ENCODE results near the gene FAM107B.
A peak's percentile ranks its signal among the peaks of the same experiment; 100 is the strongest.

Gene FAM107B

DNA sequence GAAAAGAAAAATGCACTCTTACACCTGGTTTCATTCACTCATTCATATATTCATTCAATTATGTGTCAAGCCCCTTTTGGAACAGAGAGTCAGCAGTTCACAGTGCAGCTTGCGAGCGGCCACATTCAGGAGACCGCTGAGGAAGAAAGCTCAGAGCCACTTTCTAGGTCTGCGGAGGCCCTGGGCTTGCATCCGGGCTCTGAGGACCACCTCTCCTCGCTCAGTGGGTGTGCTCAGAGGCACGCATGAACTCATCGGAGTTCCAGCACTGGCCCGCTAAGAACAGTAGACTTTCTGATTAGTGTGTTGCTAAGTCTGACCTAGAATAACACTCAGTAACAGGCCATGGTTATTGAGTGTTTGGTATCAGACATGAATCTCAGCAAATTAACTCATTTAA lies 1.8 kb upstream of the FAM107B start:
- DNase-seq, result no peak

DNA sequence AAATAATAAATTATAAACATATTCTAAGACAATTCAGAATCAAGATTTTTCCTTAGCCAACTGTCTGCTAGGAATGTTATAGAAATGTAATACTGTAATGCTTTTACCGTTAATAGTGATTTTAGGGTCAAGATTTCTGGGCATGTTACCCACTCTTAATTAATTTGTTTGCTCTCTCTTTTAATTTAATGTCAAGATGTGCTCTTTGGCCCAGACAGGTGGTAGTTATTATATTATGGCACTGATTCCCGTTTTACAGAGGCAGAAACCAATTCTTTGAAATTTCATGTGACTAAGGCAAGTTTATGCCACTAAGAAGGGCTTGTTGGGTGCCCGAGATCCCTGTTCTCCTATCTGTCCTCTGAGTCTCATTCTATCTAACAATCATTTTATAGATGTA lies 959 bp upstream of the FAM107B start:
- DNase-seq, result no peak

DNA sequence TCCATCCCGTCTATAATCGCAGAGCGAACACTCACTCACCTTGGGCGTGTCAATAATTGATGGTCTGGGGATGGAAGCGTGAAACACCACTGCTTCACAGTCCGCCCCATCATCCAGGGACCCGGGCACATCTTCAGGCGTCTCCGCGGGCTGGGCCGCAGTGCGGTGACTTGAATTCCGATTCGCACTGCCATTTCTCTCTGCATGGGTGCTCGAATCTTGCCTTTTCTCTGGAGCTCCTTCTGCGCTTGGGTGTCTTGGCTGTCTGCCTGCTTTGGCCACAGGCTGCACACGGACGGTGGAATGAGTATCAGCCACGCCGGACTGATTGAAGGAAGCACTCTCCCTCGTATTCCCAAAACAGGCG lies 500 bp downstream of the FAM107B start:
- no peak for DNase-seq

DNA sequence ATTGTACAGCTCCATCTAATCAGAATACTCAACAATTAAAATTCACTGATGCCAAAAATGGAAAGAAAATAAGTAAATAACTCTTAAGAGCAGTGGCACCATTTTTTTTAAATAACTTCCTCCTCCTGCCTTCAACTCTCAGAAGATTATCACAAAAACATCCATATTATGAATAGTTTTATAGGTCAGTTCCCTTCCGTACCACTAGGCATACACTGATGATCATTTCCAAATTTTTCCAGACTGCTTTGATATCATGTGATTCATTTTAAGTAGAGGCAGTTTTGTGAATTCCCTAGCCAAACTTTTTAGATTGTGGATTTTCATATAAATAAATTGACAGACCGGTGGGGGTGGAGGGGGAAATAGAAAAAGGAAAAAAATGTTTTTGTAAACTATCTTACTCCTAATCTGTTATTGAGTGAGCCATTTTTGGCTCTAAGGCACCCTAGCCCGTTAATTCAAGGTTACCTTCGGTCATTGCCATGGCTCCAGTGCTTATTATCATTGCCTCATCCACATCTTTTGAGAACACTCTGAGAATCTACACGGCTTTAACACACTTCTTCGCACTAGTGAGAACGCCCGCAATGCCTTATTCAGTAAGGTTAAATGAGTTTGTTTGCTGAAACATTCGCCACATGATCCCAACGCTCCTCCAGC lies 1.0 kb downstream of the FAM107B start:
- no peak for DNase-seq

DNA sequence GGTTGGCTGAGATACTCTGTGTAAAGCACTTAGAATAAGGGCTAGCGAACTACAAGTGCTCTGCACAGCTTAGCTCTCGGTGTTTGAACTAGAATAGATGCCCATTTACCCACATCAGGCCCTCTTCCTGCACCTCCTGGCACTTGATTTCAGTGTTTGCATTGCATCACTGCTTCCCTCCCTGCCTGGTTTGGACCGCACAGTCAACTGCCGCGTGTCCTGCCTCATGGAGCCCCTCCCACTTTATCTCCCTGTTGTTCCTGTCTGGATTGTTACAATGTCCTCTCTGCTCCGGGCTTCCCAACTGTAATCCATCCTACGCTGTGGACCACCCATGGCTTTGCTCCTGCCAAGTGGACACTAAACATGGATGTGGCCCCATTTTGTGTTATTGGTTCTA lies 2.3 kb downstream of the FAM107B start:
- DNase-seq, result no peak

DNA sequence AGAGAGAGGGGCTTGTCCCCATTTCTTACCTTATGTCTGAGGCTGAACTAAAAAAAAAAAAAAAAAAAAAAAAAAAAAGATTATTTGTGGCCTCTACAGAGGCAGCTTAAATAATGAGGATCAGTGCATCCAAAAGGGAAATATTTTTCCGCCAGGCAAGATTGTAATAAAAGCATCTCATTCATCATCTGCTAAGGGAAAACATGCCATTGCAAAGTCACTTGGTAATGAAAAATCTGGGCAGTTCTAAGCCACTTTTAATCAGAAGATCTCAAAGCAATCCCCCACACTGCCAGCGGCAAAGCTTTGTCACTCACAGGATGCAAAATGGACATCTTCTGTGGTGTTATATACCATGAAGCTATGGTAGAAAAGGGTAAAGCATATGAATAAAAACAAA lies 3.8 kb downstream of the FAM107B start:
- DNase-seq, result no peak

DNA sequence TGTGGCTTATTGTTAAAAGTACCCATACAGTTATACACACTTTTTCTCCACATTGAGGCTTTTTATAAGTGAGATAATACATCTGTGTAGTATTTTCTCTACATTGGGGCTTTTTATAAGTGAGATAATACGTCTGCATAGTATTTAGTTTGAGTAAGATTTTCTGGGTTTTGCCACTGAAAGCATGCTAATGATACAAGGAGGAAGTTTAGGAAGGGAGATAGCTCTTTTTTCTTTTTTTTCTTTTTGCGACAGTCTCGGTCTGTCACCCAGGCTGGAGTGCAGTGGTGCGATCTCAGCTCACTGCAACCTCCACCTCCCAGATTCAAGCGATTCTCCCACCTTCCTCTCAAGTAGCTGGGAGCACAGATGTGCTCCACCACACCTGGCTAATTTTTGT lies 13.3 kb downstream of the FAM107B start:
- DNase-seq, result no peak

DNA sequence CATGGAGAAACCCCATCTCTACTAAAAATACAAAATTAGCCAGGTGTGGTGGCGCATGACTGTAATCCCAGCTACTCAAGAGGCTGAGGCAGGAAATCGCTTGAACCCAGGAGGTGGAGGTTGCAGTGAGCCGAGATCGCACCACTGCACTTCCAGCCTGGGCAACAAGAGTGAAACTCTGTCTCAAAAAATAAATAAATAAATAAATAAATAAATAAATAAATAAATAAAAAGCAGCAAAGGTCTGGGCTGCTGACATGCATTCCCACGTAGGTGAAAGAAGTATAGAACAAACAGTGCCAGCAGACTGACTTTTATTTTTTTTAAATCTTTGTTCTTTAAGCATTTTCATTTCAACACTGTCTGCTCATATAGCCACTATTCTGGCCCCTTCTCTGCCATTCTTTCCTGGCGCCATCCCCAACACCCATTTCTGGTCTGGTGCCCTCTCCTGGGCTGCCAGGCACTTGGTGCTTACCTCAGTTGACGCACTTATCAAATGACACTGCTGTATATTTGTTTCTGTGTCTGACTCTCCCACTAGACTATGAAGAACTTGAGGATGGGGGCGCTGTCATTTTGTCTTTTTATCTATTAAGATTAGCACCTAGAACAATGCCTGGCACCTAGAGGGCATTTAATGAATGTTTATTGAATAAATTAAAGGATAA lies 15.6 kb downstream of the FAM107B start:
- DNase-seq, result peak; percentile 35

DNA sequence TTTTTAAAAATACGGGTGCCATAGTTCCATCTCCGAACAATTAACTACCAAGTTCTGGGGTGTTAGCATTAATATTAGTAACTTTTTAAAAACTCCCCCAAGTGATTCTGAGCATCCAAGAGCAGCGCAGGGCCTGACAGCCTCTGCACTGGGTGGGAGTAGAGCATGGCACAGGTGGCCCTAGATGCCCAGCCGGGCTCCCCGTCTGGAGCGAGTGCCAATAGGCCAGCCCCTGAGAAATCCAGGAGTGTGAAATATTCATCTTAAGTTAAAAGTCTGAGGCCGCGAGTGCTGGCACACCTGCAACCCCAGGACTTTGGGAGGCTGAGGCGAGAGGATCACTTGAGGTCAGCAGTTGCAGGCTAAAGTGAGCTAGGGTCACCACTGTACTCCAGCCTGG lies 16.2 kb downstream of the FAM107B start:
- no peak for DNase-seq

DNA sequence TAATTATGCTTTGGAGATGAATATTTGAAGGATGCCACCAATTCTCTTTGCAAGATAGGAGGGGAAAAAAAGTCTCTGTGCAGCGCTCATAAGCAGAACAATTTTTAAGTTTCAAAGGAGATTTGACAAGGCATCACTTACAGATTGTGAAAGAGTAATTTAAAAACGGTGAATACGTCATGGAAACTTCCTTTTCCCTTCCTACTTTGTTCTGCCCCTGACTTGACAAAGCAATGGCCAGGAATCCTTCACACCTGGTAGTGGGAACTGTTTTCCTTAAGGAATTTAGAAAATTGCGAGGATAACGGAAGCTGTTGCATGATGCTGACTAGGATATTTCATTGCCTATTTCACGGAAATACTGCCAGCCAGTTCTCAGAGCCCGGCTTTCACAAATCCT lies 16.7 kb downstream of the FAM107B start:
- no peak for DNase-seq

DNA sequence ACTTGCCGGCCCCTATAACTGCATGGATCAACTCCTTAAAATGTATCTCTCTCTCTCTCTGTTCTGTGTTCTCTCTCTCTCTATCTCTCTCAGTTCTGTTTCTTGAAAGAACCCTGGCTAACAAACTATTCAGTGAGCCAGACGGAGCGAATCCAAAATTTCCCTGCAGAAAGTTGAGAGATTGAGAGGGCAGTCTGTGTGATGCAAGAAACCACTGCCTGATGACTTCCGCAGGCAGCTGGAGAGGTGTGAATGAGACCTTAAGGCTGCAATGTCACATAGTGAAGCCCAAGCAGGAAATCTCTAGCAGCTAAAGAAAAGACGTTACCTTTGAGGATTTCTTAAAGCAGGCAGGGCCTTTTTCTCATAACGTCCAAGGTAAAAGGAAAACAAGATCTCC lies 17.3 kb downstream of the FAM107B start:
- peak; percentile 26 for DNase-seq

DNA sequence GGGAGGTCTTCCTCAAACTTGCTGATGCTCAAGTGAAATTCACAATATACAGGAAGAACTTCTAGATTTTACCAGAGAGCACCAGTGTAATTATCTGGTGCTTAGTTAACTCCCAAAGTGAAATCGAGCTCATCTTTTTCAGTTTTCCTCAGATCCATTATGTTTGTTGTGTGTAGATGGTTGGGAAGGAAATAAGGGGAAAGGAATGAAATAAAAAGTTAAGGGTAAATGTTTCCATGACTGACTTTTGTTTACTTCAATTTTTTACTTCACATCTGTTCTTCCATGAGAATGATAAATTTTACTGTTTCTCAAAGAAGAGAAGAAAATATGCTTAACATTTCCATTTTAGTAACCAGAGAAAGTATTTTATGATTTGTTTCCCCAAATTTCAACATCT lies 21.3 kb downstream of the FAM107B start:
- no peak for DNase-seq

DNA sequence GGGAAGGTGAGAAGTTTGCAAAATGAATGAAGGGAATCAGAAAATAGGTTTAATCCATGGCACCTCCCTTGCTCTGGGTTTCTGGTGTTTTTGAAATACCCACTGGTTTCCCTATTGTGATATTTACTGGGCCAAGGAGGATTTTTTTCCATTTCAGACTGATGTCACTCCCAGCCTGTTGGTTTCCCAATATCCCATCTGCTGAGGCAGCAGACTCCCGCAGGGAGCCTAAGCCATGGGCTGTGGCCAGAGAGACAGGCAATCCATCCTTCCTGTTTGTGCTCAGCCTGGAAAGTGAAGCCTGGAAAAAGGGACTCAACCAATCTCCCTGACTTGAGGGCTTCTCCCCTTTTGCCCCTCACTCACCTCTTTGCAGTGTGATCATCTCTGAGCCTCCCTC lies 22.8 kb downstream of the FAM107B start:
- no peak for DNase-seq

DNA sequence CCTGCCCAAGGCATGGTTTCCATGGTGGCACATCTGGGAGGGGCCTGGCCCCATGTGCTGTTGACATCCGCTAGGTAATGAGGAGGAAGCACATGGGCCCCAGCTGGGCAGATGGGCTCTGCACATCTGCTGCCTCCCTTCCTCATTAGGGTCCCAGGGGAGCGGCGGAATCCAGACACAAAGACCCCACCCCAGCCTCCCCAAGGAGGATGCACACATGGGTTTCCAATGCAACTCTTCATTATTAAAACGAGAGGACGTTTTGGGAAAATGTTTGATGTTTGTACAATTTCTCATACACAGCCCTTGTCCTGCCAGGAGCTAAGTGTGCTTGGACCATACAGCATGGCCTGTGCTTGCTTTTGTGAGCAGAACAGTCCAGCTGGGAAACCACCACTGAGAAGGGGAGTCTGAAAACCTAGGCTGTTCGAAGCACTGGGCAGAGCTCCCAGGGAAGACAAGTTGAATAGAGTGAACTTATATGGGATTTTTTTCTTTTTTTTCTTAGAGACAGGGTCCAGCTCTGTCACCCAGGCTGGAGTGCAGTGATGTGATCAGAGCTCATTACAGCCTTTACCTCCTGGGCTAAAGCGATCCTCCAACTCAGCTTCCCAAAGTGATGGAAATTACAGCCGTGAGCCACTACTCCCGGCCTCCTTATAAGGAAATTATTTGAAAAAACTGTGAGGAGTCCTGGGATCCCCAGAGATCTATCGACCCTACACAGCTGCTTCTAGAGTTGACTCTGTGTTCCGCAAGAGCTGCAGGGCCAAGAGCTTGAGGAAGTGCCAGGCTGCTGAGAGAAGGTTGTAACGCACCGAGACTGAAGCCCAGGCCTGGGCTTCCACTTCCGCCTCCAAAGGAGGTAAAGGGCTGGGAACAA lies 23.4 kb downstream of the FAM107B start:
- DNase-seq, result no peak

DNA sequence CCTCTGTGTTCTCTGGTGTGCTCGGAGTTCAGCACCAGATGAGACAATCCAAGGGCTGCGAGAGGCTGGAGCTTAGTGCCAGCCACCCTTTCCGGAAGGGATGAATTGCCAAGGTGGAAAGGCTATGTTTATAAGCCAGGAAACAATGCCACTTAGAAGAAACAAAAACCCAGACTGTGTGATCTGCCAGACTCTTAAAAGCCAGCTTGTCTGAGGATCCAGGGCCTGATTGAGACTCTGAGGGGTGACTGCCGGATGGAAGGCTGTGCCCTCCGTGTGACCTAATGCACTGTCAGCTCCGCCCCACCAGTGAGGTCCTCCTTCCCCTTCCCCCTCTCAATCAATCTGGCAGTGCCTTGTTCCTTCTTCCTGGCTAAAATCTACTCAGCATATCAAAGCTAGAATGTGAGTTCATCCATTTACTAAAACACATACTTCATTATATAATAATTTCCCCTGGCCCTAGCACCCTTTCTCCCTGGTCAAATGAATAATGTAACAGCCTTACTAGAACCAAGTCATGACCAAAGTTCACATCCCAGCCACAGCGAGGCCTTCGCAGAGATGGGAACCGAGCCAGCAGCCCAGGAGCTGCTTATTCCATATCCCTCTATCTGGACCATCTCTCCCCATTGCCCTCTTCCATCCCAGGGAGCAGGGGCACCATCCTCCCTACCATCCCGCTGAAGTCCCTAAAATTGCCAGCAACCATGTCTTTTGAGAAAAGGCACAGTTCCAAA lies 25.5 kb downstream of the FAM107B start:
- DNase-seq, result no peak

DNA sequence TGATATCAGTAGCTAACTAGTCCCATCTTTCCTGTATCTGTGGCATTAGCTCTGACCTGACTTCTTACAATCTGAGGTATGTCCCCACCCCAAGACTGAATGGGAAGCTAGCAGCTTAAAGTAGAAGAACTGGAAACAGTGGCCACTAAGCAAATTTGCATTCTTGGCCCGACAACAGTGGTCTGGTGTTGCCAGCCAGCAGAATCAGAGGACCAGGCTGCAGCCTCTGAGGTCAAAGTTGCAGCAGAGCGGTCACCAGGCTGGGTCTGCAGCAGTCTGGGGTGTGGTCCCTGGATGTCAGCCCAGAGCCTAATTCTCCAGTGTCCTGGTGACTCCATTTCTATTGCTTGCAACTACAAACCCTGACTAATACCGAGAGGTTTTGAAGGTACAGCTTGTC lies 26.3 kb downstream of the FAM107B start:
- no peak for DNase-seq

DNA sequence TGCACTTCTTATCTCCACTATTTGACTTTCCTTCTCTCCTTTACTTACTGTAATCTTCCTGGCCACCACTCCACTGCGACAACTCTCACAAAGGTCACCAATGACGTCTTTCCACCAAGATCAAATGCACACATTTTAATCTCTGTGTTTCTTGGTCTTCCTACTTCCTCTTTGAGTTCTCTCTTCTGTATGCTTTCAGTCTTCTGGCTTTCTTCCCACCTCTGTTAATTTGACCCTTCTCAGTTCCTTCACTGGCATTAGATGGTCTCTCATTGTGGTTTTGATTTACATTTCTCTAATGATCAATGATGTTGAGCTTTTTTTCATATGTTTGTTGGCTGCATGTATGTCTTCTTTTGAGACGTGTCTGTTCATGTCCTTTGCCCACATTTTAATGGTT lies 31.9 kb downstream of the FAM107B start:
- DNase-seq, result no peak

DNA sequence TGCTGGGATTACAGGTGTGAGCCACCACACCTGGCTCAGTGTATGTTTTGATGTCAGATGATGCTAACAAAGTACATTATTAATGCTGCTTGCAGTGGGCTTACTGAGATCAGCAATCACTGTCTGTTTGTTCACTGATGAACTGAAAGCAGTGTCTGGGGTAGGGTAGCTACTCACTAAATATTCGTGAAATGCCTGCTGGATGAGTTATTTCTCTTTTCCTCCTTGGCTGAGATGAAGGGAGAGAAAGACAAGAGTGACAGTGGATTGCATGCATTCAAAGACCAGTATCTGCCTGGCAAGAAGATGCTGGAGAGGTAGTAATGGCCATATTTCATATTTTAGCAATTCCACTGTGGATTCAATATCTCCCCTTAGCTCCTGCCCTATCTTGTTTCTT lies 32.3 kb downstream of the FAM107B start:
- DNase-seq, result no peak

DNA sequence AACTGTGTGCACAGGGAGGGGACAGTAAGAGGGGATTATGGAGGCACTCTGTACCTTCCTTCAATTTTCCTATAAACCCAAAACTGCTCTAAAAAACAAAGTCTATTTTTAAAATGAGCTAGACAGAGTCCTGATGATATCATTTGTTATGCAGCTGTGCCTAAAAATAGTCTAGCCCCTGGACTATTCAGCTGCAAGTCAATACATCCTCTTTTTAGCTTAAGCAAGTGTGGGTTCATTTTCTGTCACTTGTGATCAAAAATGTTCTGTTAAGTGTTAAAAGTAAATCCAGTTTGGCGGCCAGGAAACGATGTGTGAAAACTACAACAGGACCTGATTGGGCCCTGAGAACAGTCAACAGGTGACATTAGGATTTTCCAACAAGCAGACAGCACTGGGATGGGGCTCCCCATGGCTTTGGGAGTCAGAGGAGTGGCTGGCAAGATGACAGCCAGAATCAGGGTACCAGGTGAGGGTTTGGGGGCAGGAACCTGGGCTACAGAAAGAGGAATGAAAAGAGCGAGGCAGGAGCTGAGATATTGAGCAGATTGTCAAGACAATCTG lies 33.9 kb downstream of the FAM107B start:
- no peak for DNase-seq

DNA sequence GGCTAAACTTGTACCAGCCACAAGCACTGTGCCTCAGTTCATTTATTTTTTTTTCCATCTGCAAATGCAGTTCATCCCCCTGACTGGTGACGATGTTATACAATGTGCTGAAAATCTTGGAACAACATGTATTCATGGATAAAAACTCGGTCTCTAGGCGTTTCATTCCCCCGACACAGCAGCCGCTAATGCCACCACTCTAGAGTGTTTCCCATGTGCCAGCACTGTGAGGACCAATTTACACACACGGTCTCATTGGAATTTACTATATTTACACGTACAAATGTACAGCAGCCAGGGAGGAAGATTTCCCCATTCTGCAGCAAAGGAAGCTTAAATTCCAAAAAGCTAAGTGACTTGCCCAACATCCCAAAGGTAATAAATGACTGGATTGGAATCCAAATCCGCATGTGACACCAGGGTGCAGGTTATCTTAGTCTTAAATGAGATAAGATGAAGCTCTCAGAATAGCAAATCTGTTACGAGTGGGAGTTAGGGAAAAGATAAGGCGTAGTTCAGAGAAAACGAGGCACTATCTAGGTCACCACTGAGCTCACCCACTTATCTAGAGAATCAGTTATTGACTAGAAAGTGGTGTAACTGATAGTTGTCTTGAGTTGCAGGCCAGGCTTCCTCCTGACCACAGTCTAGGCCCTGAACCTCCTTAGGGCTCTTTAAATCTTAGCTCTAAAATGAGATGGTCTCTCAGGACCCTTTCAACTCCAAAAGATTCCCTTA lies 36.7 kb downstream of the FAM107B start:
- DNase-seq, result no peak

DNA sequence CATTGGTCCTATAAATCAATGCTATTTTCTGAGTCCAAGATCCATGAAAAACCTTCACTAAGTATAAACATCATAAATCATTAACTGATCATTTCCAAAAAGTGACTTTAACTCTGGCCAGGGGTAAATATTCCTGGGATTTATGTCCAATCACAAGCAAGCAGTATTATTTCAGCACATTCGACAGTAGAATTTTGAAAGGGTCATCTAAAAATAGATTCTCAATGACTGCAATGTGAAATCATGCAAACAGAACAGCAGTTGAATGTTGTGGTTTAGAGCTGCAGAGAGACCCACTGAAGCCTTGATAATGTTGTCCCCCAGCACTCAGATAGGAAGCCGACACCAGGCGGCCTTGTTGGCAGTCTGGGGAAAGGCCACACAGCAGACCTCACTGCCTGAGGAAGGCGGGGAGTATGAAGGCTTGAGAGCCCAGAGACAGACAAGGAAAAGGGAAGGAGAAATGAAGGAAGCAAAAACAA lies 38.1 kb downstream of the FAM107B start:
- DNase-seq, result no peak

DNA sequence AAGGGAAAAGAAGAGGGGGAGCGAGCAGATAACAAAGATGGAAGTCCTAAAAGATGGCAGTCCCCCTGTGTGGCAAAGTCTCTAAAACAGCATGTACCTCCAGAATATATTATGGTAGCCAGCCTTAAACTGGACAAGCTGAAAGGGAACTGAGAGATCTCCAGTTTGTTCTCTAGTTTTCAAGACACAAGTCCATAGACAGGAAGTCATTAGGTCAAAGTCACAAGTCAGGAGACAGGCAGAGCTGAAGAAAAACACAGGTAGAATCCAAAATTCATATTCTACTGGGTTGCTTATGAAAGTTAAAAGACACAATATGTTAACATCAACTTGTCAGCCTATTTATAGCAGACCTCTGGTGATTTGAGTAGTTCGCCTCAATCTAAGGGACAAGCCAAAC lies 38.7 kb downstream of the FAM107B start:
- DNase-seq, result no peak

All from CD4-positive, alpha-beta T cell treated with Interleukin-6 for 4 hours (primary cell).